ENCODE results near the gene CFAP119. TPM values are rescaled to one million over a fixed set of nuclear protein-coding genes. Genes with fewer than 3 reads are reported as not detected.

The CFAP119 gene
- total RNA-seq, 4 donors from 2014 or later: 0.42 to 2.9 (median 1.4) TPM

- intact Hi-C loops (cut with DNase I): no loop called here
- Histone ChIP-seq H3K27me3 (no peaks in the 10 kb centered on the region), H3K36me3 (peaks cover 20 to 48% (median 36%) of the 10 kb centered on the region in 4 donors), H3K4me3 (no peak overlapping the region), H3K27ac (replicated peaks in 1 of 4) (peak overlapping the region in 1 of 4 donors; percentile 14), H3K4me1 (peaks cover 13 to 44% (median 31%) of the 10 kb centered on the region in 4 donors), H3K9me3 (no peaks in the 10 kb centered on the region)
- TF ChIP-seq EP300 (IDR thresholded peaks at IDR 0.05) (no peak), POLR2AphosphoS5 (IDR thresholded peaks at IDR 0.05) (no peak)
- WGBS: 92% methylated on average over 3 of the region's 3 CpGs
- DNase-seq (ENCODE audit: extremely low spot score): no peak
Observed at GRCh38 chr16:30780021-30780420, 18.2 kb upstream of the CFAP119 start.

GRCh38 chr16:30779596-30779995 lies 17.7 kb upstream of the CFAP119 start:
- TF ChIP-seq CTCF (IDR thresholded peaks at IDR 0.05) (no peak), POLR2AphosphoS5 (IDR thresholded peaks at IDR 0.05) (no peak), EP300 (IDR thresholded peaks at IDR 0.05) (no peak), POLR2A (IDR thresholded peaks at IDR 0.05; ENCODE audit: low read depth) (no peak)
- intact Hi-C loops (cut with DNase I): no loop called here
- WGBS: 80% methylated on average over 6 of the region's 6 CpGs

GRCh38 chr16:30778549-30779244 lies 16.8 kb upstream of the CFAP119 start:
- Histone ChIP-seq H3K9me3 (no peaks in the 10 kb centered on the region), H3K4me3 (no peak overlapping the region), H3K27ac (replicated peaks in 1 of 4) (peak overlapping the region in 3 of 4 donors; percentile 3 to 95 (median 13)), H3K4me1 (peaks cover 21 to 47% (median 36%) of the 10 kb centered on the region in 4 donors), H3K27me3 (no peaks in the 10 kb centered on the region), H3K36me3 (peaks cover 14 to 47% (median 39%) of the 10 kb centered on the region in 4 donors)
- TF ChIP-seq POLR2AphosphoS5 (IDR thresholded peaks at IDR 0.05) (peak in 1 of 2 donors; percentile 10), POLR2A (IDR thresholded peaks at IDR 0.05; ENCODE audit: low read depth) (no peak), EP300 (IDR thresholded peaks at IDR 0.05) (no peak), CTCF (IDR thresholded peaks at IDR 0.05) (no peak)
- DNase-seq (ENCODE audit: extremely low spot score): no peak
- WGBS: 75% methylated on average over 14 of the region's 14 CpGs
- intact Hi-C loops (cut with DNase I): no loop called here

More at GRCh38 chr16:30779596-30779995, 17.7 kb upstream of the CFAP119 start:
- peaks cover 20 to 48% (median 37%) of the 10 kb centered on the region in 4 donors for H3K36me3 ChIP-seq
- H3K27me3 ChIP-seq: no peaks in the 10 kb centered on the region
- no peak for DNase-seq (ENCODE audit: extremely low spot score)
- peak overlapping the region in 1 of 4 donors; percentile 95 for H3K27ac ChIP-seq (replicated peaks in 1 of 4)
- peaks cover 17 to 44% (median 32%) of the 10 kb centered on the region in 4 donors for H3K4me1 ChIP-seq
- no peaks in the 10 kb centered on the region for H3K9me3 ChIP-seq
- no peak overlapping the region for H3K4me3 ChIP-seq

GRCh38 chr16:30777591-30778297 lies 15.9 kb upstream of the CFAP119 start:
- H3K27me3 ChIP-seq: no peaks in the 10 kb centered on the region
- WGBS: 76% methylated on average over 3 of the region's 7 CpGs
- no peak for DNase-seq (ENCODE audit: extremely low spot score)
- no peaks in the 10 kb centered on the region for H3K9me3 ChIP-seq
- no peak overlapping the region for H3K4me3 ChIP-seq
- no peak for TF ChIP-seq POLR2A (IDR thresholded peaks at IDR 0.05; ENCODE audit: low read depth)
- TF ChIP-seq CTCF (IDR thresholded peaks at IDR 0.05): no peak
- TF ChIP-seq EP300 (IDR thresholded peaks at IDR 0.05): no peak
- TF ChIP-seq POLR2AphosphoS5 (IDR thresholded peaks at IDR 0.05): no peak
- H3K4me1 ChIP-seq: peaks cover 21 to 50% (median 36%) of the 10 kb centered on the region in 4 donors
- peaks cover 14 to 47% (median 39%) of the 10 kb centered on the region in 4 donors for H3K36me3 ChIP-seq
- intact Hi-C loops (cut with DNase I): no loop called here
- H3K27ac ChIP-seq (replicated peaks in 1 of 4): peak overlapping the region in 3 of 4 donors; percentile 14 to 95 (median 36)

Data from esophagus muscularis mucosa (tissue), 4 donors.